B cell (primary cell): ENCODE data around the gene SLC25A26.

Experiments used
- CTCF ChIP-seq: fragments of 200-600 bp; IDR thresholded peaks from one replicate; pipeline ENCODE4 v1.8.0; 2022; ENCODE audit warnings: antibody characterized with exemption, mild to moderate bottlenecking
- EZH2 ChIP-seq: IDR thresholded peaks from 2 replicates; pipeline ENCODE4 v1.6.1; 2012; ENCODE audit warnings: borderline replicate concordance, low read depth, mild to moderate bottlenecking, moderate library complexity, low read length; ENCODE audit not compliant: insufficient read depth, poor library complexity, severe bottlenecking

GRCh38 chr3:66376568-66376967 lies 155.8 kb downstream of the SLC25A26 start:
- TF ChIP-seq CTCF (no peak), EZH2 (no peak)
